ENCODE results near the gene SPEF1. TPM values are rescaled to one million over a fixed set of nuclear protein-coding genes. Genes with fewer than 3 reads are reported as not detected.

The SPEF1 gene
- total and polyA plus RNA-seq, 2 of the 13 experiments (the other 11 are each of a cell fraction or from before 2014, with no cell fraction given), result 0.11 to 0.27 TPM

DNA sequence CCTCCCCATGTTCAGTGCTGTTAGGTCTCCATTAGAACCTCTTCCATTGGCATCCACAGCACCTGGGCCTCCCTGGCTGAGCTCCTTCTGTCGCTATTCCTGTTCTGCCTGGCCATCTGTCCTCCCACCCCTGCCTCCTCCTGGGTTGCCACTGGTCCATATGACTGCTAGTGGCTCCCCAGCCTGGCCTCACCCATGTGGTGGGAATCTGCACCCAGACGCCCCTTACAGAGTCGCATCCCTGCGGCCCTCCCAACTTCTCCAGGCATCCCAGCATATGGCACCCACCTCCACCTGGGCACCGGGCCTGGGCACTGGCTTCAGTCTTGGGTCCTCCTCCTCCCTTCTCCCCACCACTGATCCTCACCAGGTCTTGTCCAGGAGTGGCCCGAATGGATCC is 22.6 kb upstream of the SPEF1 start:
- Histone ChIP-seq H3K36me3 (replicated peaks in 1 of 2; ENCODE audit: control insufficient read depth in 1 of 2, insufficient read depth in 2 of 2, low read length in 2 of 2) (peaks cover 27 to 46% of the 10 kb centered on the region in 2 experiments), H3K27ac (ENCODE audit: extremely low read length, insufficient read depth, low read length) (no peak overlapping the region), H4K20me1 (ENCODE audit: insufficient read depth, low read length) (no peaks in the 10 kb centered on the region), H3K4me3 (replicated peaks in 1 of 3; ENCODE audit: insufficient read depth in 1 of 3, low read depth in 2 of 3, low read length in 3 of 3) (no peak overlapping the region), H3K27me3 (ENCODE audit: control insufficient read depth in 1 of 2, insufficient read depth in 2 of 2, low read length in 2 of 2) (no peaks in the 10 kb centered on the region), H3K9me3 (ENCODE audit: low read length) (no peaks in the 10 kb centered on the region), H2AFZ (ENCODE audit: low read length) (no peak overlapping the region), H3K79me2 (ENCODE audit: insufficient read depth, low read length) (peaks cover under 1% of the 10 kb centered on the region), H3K4me1 (ENCODE audit: insufficient read depth, low read length) (peaks cover 40% of the 10 kb centered on the region), H3K9ac (ENCODE audit: insufficient read depth, low read depth, low read length) (no peak overlapping the region), H3K4me2 (ENCODE audit: low read depth, low read length) (no peak overlapping the region)
- in situ Hi-C loops (cut with HindIII; ENCODE audit: extremely low pct_ligation_motif_present, low pct_unique_long_range_greater_than_20kb), result no loop called here
- WGBS (ENCODE audit: low lambda C conversion rate), result 98% methylated on average over 6 of the region's 6 CpGs
- CTCF ChIA-PET (ENCODE audit: low intra/inter-chr PET ratio, low total read pairs), result no interaction called here
- POLR2A ChIA-PET, result interaction anchor here (1.5 kb wide), 1 partner anchor 17 kb away, joined by 6 read pairs; the partner anchor contains the start of gene AP5S1
- intact Hi-C loops (cut with micrococcal nuclease; ENCODE audit: unreplicated experiment), result no loop called here
- FAIRE-seq (no peak), DNase-seq (ENCODE audit: low spot score) (no peak), ATAC-seq (no peak)
- no TSS peak for BruUV-seq (replicated peaks)
- TF ChIP-seq IRX3 (CRISPR knock-in tag; IDR thresholded peaks at IDR 0.05; ENCODE audit: borderline replicate concordance, low read depth) (no peak), BRCA1 (CRISPR knock-in tag; IDR thresholded peaks at IDR 0.05) (no peak), ZNF326 (CRISPR knock-in tag; IDR thresholded peaks at IDR 0.05; ENCODE audit: borderline replicate concordance) (no peak), SRF (IDR thresholded peaks at IDR 0.05; ENCODE audit: low read depth, low read length) (no peak), ZNF282 (IDR thresholded peaks at IDR 0.05; ENCODE audit: partially characterized antibody) (no peak)
- TF ChIP-seq, protein P1, sequence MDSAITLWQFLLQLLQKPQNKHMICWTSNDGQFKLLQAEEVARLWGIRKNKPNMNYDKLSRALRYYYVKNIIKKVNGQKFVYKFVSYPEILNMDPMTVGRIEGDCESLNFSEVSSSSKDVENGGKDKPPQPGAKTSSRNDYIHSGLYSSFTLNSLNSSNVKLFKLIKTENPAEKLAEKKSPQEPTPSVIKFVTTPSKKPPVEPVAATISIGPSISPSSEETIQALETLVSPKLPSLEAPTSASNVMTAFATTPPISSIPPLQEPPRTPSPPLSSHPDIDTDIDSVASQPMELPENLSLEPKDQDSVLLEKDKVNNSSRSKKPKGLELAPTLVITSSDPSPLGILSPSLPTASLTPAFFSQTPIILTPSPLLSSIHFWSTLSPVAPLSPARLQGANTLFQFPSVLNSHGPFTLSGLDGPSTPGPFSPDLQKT (CRISPR knock-in tag; IDR thresholded peaks at IDR 0.05; ENCODE audit: borderline replicate concordance), result no peak

DNA sequence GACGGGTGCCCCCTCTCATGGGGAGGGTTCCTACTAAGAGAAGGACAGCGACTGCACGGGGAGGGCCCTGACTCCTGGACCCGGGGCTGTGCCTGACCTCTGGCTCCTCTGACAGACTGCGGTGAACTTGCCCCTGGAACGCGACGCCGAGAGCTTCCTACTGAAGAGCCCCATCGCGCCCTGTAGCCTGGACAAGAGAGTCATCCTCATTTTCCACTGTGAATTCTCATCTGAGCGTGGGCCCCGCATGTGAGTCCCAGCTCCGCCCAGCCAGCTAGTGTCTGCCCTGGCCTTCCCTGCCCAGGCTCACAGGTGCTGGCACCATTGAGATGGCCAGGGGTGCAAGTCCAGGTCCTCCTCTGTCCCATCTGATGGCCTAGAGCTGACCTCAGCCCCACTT is 22.0 kb upstream of the SPEF1 start:
- Histone ChIP-seq H3K4me2 (ENCODE audit: low read depth, low read length) (no peak overlapping the region), H3K9me3 (ENCODE audit: low read length) (no peaks in the 10 kb centered on the region), H3K4me1 (ENCODE audit: insufficient read depth, low read length) (peaks cover 41% of the 10 kb centered on the region), H3K79me2 (ENCODE audit: insufficient read depth, low read length) (peaks cover 5% of the 10 kb centered on the region), H3K27me3 (ENCODE audit: control insufficient read depth in 1 of 2, insufficient read depth in 2 of 2, low read length in 2 of 2) (no peaks in the 10 kb centered on the region), H3K4me3 (replicated peaks in 1 of 3; ENCODE audit: insufficient read depth in 1 of 3, low read depth in 2 of 3, low read length in 3 of 3) (no peak overlapping the region), H3K36me3 (replicated peaks in 1 of 2; ENCODE audit: control insufficient read depth in 1 of 2, insufficient read depth in 2 of 2, low read length in 2 of 2) (peaks cover 27 to 48% of the 10 kb centered on the region in 2 experiments), H3K9ac (ENCODE audit: insufficient read depth, low read depth, low read length) (no peak overlapping the region), H3K27ac (ENCODE audit: extremely low read length, insufficient read depth, low read length) (no peak overlapping the region), H4K20me1 (ENCODE audit: insufficient read depth, low read length) (no peaks in the 10 kb centered on the region), H2AFZ (ENCODE audit: low read length) (no peak overlapping the region)
- intact Hi-C loops (cut with micrococcal nuclease; ENCODE audit: unreplicated experiment), result no loop called here
- ATAC-seq (no peak), DNase-seq (ENCODE audit: low spot score) (no peak), FAIRE-seq (no peak)
- no TSS peak for BruUV-seq (replicated peaks)
- in situ Hi-C loops (cut with HindIII; ENCODE audit: extremely low pct_ligation_motif_present, low pct_unique_long_range_greater_than_20kb), result no loop called here
- TF ChIP-seq TBP (CRISPR knock-in tag; IDR thresholded peaks at IDR 0.05), result no peak
- TF ChIP-seq ISL2 (CRISPR knock-in tag; IDR thresholded peaks at IDR 0.05), result no peak
- TF ChIP-seq, protein P2, sequence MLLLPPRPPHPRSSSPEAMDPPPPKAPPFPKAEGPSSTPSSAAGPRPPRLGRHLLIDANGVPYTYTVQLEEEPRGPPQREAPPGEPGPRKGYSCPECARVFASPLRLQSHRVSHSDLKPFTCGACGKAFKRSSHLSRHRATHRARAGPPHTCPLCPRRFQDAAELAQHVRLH (CRISPR knock-in tag; IDR thresholded peaks at IDR 0.05; ENCODE audit: borderline replicate concordance, low read depth), result no peak
- POLR2A ChIA-PET, result interaction anchor here (1.1 to 1.5 kb wide), 2 partner anchors 14 to 17 kb away, joined by 4 to 6 read pairs; partner anchors contain the start of gene AP5S1
- CTCF ChIA-PET (ENCODE audit: low intra/inter-chr PET ratio, low total read pairs), result no interaction called here
- 96% methylated on average over 14 of the region's 14 CpGs for WGBS (ENCODE audit: low lambda C conversion rate)
